CD4-positive, CD25-positive, alpha-beta regulatory T cell (primary cell): ENCODE data around the gene ZNF574. TPM values are rescaled to one million over a fixed set of nuclear protein-coding genes. Genes with fewer than 3 reads are reported as not detected.
"Not testable (repeated sequence)": the region's sequence is repeated elsewhere in the genome, so short reads cannot be mapped to it uniquely, and the experiment has no call there.

Experiments
- ATAC-seq, 2 donors: fragments of 150-1000 bp; cut with Tn5 transposase; one replicate each; pipeline ENCODE4 v1.10.0; 2021; ENCODE audit warnings: low read depth in 2 of 2, moderate number of reproducible peaks in 2 of 2, moderate library complexity in 1 of 2
- DNase-seq, 3 donors: peaks; one replicate each; pipeline versions ENCODE4 v3.0.0 to v3.0.0-alpha.2; 2012 to 2022; ENCODE audit warnings: mixed read lengths in 1 of 3
- H3K27ac ChIP-seq: one replicate; pipeline ENCODE4 v1.7.0; 2013; ENCODE audit warnings: mild to moderate bottlenecking, low read length; ENCODE audit not compliant: insufficient read depth, poor library complexity, severe bottlenecking
- H3K27me3 ChIP-seq: one replicate; pipeline ENCODE4 v1.7.0; 2013; ENCODE audit warnings: low read length; ENCODE audit not compliant: control insufficient read depth, insufficient read depth
- H3K36me3 ChIP-seq: one replicate; pipeline ENCODE4 v1.7.0; 2013; ENCODE audit warnings: mild to moderate bottlenecking, low read length, moderate library complexity; ENCODE audit not compliant: control insufficient read depth, insufficient read depth
- H3K4me1 ChIP-seq: 2 replicates; pipeline ENCODE4 v1.7.0; 2013; ENCODE audit warnings: mild to moderate bottlenecking, low read length; ENCODE audit not compliant: insufficient read depth, control insufficient read depth, poor library complexity, severe bottlenecking
- H3K4me3 ChIP-seq: one replicate; pipeline ENCODE4 v1.7.0; 2013; ENCODE audit warnings: low read depth, mild to moderate bottlenecking, low read length, moderate library complexity
- H3K9me3 ChIP-seq, 2 experiments: 1 replicate in 1 of 2; 2 replicates in 1 of 2; pipeline ENCODE4 v1.7.0; 2013; ENCODE audit warnings: low read length in 2 of 2, mild to moderate bottlenecking in 1 of 2, moderate library complexity in 1 of 2; ENCODE audit not compliant: control insufficient read depth in 2 of 2
- H3K27ac Mint-ChIP-seq, 3 donors: one replicate each; pipeline ENCODE4 v1.8.0; 2020 to 2022; ENCODE audit warnings: mild to moderate bottlenecking in 3 of 3, mixed read lengths in 3 of 3, moderate library complexity in 2 of 3
- H3K27me3 Mint-ChIP-seq: one replicate; pipeline ENCODE4 v1.8.0; 2022; ENCODE audit warnings: mild to moderate bottlenecking, mixed read lengths
- H3K36me3 Mint-ChIP-seq: one replicate; pipeline ENCODE4 v1.8.0; 2020; ENCODE audit warnings: mixed read lengths
- H3K4me1 Mint-ChIP-seq, 4 donors: one replicate each; pipeline ENCODE4 v1.8.0; 2020 to 2022; ENCODE audit warnings: mixed read lengths in 4 of 4, mild to moderate bottlenecking in 1 of 4
- H3K4me3 Mint-ChIP-seq, 4 donors: one replicate each; pipeline ENCODE4 v1.8.0; 2020 to 2022; ENCODE audit warnings: mild to moderate bottlenecking in 4 of 4, mixed read lengths in 4 of 4, moderate library complexity in 3 of 4
- H3K9me3 Mint-ChIP-seq, 7 donors: one replicate each; pipeline ENCODE4 v1.8.0; 2020 to 2022; ENCODE audit warnings: mixed read lengths in 7 of 7, mild to moderate bottlenecking in 3 of 7, moderate library complexity in 2 of 7
- polyA plus RNA-seq, 4 donors: library from polyadenylated mRNA; unstranded; fragments of 300-500 nt; fragmentation: Illumina TruSeq; gene quantifications; one replicate each; pipeline ENCODE4 v1.2.3, GENCODE V29; 2021
- total RNA-seq: library from RNA; stranded (reverse); gene quantifications from one replicate; pipeline ENCODE4 v1.2.3, GENCODE V29; 2022

ZNF574 gene
- total and polyA plus RNA-seq, 5 donors from 2014 or later, result 10.7 to 24.0 (median 17.8) TPM

DNA sequence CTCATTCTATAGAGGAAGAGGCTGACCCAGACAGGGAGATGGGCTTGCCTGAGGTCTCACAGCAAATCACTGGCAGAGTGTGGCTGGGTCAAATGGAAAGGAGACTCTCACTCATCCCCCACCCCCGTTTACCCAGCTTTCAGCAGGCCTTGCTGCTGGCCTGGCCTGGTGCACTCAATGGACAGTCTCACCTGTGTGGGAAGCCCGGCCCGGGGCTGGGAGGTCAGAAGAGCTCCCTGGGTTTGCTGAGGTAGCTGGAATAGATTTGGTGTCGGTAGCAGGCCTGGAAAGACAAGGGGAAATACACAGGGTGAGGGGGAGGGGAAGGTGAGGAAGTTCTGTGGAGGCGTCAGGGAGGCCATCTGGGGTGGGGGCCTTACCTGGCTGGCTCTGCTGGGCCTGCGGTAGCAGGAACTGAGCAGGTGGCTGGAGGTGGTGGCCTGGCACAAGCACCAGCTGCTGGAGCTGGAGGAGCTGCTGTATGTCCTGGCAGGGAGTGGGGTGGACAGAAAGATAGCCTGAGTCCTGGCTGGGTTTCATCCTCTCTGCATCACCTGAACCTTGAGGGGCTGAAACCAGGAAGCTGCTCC is 23.5 kb downstream of the ZNF574 start:
- peaks cover 62% of the 10 kb centered on the region for H3K36me3 ChIP-seq
- H3K4me1 ChIP-seq, result no peaks in the 10 kb centered on the region
- Mint-ChIP-seq H3K9me3 (no peaks in the 10 kb centered on the region), H3K4me1 (peaks cover 0 to 10% (median 1%) of the 10 kb centered on the region in 4 donors), H3K27ac (peak overlapping the region in 2 of 3 donors; percentile 25 to 52), H3K4me3 (no peak overlapping the region), H3K36me3 (peaks cover 26% of the 10 kb centered on the region), H3K27me3 (no peaks in the 10 kb centered on the region)
- ATAC-seq, result no peak
- DNase-seq, result no peak
- H3K27me3 ChIP-seq, result no peaks in the 10 kb centered on the region
- no peak overlapping the region for H3K4me3 ChIP-seq
- no peaks in the 10 kb centered on the region for H3K9me3 ChIP-seq
- H3K27ac ChIP-seq, result no peak overlapping the region

DNA sequence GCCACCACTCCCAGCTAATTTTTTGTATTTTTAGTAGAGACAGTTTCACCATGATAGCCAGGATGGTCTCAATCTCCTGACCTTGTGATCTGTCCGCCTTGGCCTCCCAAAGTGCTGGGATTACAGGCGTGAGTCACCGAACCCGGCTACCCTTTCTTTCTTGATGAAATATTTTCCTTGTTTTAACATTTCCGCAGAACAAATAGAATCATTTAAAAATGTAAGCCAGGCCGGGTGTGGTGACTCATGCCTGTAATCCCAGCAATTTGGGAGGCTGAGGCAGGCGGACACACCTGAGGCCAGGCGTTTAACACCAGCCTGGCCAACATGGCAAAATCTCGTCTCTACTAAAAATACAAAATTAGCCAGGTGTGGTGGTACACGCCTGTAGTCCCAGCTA is 24.3 kb downstream of the ZNF574 start:
- not testable (repeated sequence) for DNase-seq, H3K4me1 ChIP-seq, H3K27me3 Mint-ChIP-seq, H3K27ac Mint-ChIP-seq, H3K9me3 Mint-ChIP-seq, H3K4me3 ChIP-seq, H3K27me3 ChIP-seq, H3K27ac ChIP-seq, ATAC-seq, H3K4me3 Mint-ChIP-seq, H3K9me3 ChIP-seq
- H3K4me1 Mint-ChIP-seq, result peaks cover 0 to 15% (median 1%) of the 10 kb centered on the region in 4 donors
- peaks cover 26% of the 10 kb centered on the region for H3K36me3 Mint-ChIP-seq
- peaks cover 57% of the 10 kb centered on the region for H3K36me3 ChIP-seq

DNA sequence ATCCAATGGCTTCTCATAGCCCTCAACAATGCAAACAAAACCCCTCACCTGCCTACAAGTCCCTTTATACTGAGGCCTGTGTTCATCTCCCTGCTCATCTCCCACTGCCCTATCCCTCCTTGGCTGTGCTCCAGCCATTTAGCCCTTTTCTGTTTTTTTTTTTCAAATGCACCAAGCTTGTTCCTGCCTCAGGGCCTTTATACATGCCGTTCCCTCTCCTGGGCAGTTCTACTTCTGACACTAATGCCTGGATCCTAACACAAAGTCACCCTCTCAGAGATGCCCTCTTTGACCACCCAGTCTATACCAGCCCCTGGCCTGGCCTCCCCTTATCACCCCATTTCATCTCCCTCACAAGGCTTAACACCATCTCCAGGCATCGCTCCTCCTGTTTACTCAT is 26.9 kb downstream of the ZNF574 start:
- no peak overlapping the region for H3K27ac ChIP-seq
- Mint-ChIP-seq H3K36me3 (peaks cover 29% of the 10 kb centered on the region), H3K9me3 (no peaks in the 10 kb centered on the region), H3K4me3 (no peak overlapping the region), H3K27ac (peak overlapping the region in 2 of 3 donors; percentile 4 to 30), H3K27me3 (no peaks in the 10 kb centered on the region), H3K4me1 (peaks cover 0 to 17% (median 3%) of the 10 kb centered on the region in 4 donors)
- no peaks in the 10 kb centered on the region for H3K27me3 ChIP-seq
- ATAC-seq, result no peak
- DNase-seq, result no peak
- H3K9me3 ChIP-seq, result no peaks in the 10 kb centered on the region
- no peaks in the 10 kb centered on the region for H3K4me1 ChIP-seq
- no peak overlapping the region for H3K4me3 ChIP-seq
- peaks cover 45% of the 10 kb centered on the region for H3K36me3 ChIP-seq

DNA sequence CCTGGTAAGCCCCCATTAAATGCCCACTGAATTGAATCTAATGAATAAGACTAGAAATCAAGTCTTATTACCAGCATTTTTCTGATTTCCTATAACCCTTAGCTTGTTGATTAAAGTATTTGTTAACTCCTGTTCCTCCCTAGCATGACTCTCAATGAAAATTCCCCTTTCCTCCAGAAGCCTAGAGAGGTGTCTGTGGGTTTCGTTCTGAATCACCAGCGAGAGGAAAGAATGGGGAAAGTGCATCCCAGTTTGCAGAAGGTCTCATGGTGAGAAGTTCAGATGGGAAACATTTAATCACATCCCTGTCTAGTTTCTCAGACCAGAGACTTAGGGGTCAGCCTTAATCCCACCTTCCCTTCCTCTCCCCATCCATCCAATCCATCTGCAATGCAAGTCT is 29.4 kb downstream of the ZNF574 start:
- no peak for ATAC-seq
- Mint-ChIP-seq H3K27ac (peak overlapping the region in 2 of 3 donors; percentile 36 to 61), H3K9me3 (no peaks in the 10 kb centered on the region), H3K27me3 (no peaks in the 10 kb centered on the region), H3K36me3 (peaks cover 20% of the 10 kb centered on the region), H3K4me1 (peaks cover 0 to 22% (median 11%) of the 10 kb centered on the region in 4 donors), H3K4me3 (no peak overlapping the region)
- Histone ChIP-seq H3K27ac (no peak overlapping the region), H3K4me1 (peaks cover 5% of the 10 kb centered on the region), H3K9me3 (no peaks in the 10 kb centered on the region), H3K27me3 (no peaks in the 10 kb centered on the region), H3K4me3 (no peak overlapping the region), H3K36me3 (peaks cover 36% of the 10 kb centered on the region)
- no peak for DNase-seq

DNA sequence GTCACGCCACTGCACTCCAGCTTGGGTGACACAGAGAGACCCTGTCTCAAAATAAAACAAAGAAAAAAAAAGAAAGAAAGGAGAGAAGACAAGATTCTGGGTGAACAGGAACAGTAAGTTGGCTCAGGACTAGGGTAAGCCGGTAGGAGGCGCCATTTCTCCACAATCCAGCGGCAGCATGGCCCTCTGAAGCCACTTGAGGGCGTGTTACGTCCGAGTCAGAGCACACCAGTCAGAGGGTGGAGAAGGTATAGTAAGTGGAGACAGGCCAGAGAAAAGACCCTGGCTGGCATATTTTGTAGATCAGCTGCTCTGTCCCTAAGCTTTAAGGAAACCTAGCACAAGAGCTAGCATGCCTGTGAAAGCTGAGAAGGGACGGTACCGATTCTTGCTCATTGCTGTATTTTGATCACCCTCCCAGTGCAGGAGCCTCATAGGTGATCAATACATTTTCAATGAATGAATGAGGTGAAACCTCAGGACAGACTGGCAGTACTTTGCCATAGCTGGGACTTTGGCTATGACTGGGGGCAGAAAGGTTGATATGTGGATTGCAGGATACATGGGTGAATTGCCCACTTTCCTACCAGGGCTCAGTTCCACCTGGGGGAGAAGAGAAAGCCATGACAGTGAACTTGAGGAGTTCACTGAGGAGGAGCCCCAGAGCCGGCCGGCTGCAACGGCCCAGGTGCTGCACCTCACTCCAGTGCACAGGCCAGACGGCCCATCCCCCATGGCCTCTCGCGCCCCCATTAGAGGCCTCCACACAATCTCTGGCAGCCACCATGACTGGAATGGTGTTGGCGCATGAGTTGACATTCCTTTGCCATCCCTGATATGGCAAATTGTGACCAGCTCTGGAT is 32.8 kb downstream of the ZNF574 start:
- peaks cover 5% of the 10 kb centered on the region for H3K4me1 ChIP-seq
- H3K36me3 ChIP-seq, result peaks cover 41% of the 10 kb centered on the region
- DNase-seq, result peak; percentile 79 to 93 (median 87)
- ATAC-seq, result peak; percentile 97 to 98
- Mint-ChIP-seq H3K4me3 (no peak overlapping the region), H3K27ac (peak overlapping the region; percentile 22 to 81 (median 39)), H3K36me3 (peaks cover 40% of the 10 kb centered on the region), H3K27me3 (no peaks in the 10 kb centered on the region), H3K9me3 (no peaks in the 10 kb centered on the region), H3K4me1 (peaks cover 6 to 29% (median 15%) of the 10 kb centered on the region in 4 donors)
- H3K27me3 ChIP-seq, result no peaks in the 10 kb centered on the region
- no peak overlapping the region for H3K4me3 ChIP-seq
- H3K27ac ChIP-seq, result peak overlapping the region; percentile 27
- H3K9me3 ChIP-seq, result no peaks in the 10 kb centered on the region

DNA sequence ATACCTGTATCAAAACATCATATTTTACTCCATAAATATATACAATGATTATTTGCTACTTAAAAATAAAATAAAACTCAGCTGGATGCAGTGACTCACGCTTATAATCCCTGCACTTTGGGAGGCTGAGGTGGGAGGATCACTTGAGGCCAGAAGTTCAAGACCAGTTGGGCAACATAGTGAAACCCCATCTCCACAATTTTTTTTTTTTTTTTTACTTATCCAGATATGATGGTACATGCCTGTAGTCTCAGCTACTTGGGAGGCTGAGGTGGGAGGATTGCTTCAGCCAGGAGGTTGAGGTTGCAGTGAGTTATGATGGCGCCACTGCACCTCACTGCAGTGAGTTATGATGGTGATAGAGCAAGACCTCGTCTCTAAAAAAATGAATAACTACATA is 33.9 kb downstream of the ZNF574 start:
- peaks cover 5% of the 10 kb centered on the region for H3K4me1 ChIP-seq
- Mint-ChIP-seq H3K27ac (no peak overlapping the region), H3K27me3 (no peaks in the 10 kb centered on the region), H3K9me3 (no peaks in the 10 kb centered on the region), H3K4me1 (peaks cover 6 to 28% (median 14%) of the 10 kb centered on the region in 4 donors), H3K36me3 (peaks cover 39% of the 10 kb centered on the region), H3K4me3 (no peak overlapping the region)
- ATAC-seq, result no peak
- no peak overlapping the region for H3K27ac ChIP-seq
- no peaks in the 10 kb centered on the region for H3K27me3 ChIP-seq
- DNase-seq, result no peak
- no peaks in the 10 kb centered on the region for H3K9me3 ChIP-seq
- peaks cover 45% of the 10 kb centered on the region for H3K36me3 ChIP-seq
- H3K4me3 ChIP-seq, result no peak overlapping the region

DNA sequence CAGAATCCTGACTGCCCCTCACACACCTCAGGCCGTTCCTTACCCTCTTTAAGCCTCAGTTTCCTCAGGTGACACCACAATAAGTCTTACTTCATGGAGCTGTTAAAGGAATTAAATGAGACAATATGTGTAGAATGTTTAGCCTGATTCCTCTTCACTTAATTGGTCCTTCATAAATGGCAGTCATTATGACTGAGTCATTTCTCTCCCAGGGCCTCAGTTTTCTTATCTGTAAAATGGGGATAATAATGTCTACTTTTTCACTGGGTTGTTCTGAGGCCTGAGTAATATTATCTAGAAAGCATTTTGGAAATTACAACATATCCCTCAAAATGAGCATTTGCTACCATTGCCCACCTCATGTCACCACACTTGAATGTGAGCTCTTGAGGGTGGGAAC is 34.7 kb downstream of the ZNF574 start:
- Histone ChIP-seq H3K4me3 (no peak overlapping the region), H3K9me3 (no peaks in the 10 kb centered on the region), H3K36me3 (peaks cover 47% of the 10 kb centered on the region), H3K27ac (no peak overlapping the region), H3K27me3 (no peaks in the 10 kb centered on the region), H3K4me1 (peaks cover 5% of the 10 kb centered on the region)
- DNase-seq (no peak), ATAC-seq (no peak)
- Mint-ChIP-seq H3K4me1 (peaks cover 6 to 25% (median 16%) of the 10 kb centered on the region in 4 donors), H3K4me3 (no peak overlapping the region), H3K9me3 (no peaks in the 10 kb centered on the region), H3K36me3 (peaks cover 38% of the 10 kb centered on the region), H3K27me3 (no peaks in the 10 kb centered on the region), H3K27ac (peak overlapping the region; percentile 5 to 66 (median 60))
